Measurements from ENCODE around the gene DNMT3A.

The DNMT3A gene

DNA sequence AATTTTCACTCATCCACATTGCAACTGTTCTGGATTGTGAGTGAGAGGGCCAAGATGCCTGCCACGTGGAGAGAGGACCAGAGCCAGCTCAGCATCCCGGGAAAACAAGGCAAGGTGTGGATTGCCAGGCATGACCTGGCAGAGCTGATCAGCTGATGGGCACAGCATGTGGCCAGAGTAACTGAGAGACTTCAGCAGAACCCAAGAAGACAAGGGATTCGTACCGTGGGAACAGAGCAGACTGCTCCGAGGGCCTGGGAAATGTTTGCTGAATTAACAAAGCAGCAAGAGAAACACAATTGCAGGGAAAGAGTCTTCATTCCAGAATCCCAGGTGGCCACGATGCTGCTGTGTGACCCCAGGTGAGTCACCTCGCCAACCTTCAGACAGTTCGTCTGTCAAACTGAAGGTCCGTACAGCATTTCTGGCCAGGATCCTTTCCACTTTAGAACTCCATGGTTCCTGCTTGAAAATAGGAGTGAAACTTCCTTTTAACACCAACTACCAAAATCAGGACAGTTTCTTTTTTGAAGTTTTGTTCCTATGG is 147.1 kb downstream of the DNMT3A start:
- Histone ChIP-seq H3K9me3 (ENCODE audit: low read depth, low read length) (no peaks in the 10 kb centered on the region), H3K27ac (no peak overlapping the region), H3K4me3 (no peak overlapping the region), H3K9ac (ENCODE audit: insufficient read length) (no peak overlapping the region), H3K36me3 (ENCODE audit: insufficient read depth, low read length) (no peaks in the 10 kb centered on the region)
- DNase-seq (ENCODE audit: low read depth, low spot score): no peak
- TF ChIP-seq POLR2AphosphoS5 (IDR thresholded peaks at IDR 0.05; ENCODE audit: borderline replicate concordance, low read depth, low read length): no peak
- no peak for TF ChIP-seq FOXP2 (optimal IDR thresholded peaks at IDR 0.05; ENCODE audit: control extremely low read depth, extremely low read length, insufficient read depth)
- TF ChIP-seq EZH2 (IDR thresholded peaks at IDR 0.05): no peak

DNA sequence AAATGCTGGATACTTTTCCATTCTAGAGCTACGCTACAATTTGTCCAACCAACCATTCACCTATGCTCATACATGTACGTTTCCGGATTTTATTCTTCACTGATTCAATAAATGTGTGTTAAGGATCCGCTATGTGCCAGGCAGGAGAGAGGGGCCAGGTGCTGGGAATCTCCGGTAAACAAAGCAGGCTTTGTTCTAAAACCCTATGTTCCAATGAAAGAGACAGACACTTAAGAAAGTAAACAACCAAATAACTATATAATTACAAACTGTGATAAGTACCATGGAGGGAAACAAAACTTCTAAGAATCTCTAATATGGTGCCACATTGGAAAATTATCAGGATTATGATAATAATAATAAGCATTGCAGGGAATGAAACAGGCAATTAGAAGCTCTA is 151.2 kb downstream of the DNMT3A start:
- Histone ChIP-seq H3K9ac (ENCODE audit: insufficient read length) (no peak overlapping the region), H3K36me3 (ENCODE audit: insufficient read depth, low read length) (no peaks in the 10 kb centered on the region), H3K9me3 (ENCODE audit: low read depth, low read length) (no peaks in the 10 kb centered on the region), H3K27ac (no peak overlapping the region), H3K4me3 (no peak overlapping the region)
- DNase-seq (ENCODE audit: low read depth, low spot score): no peak
- TF ChIP-seq FOXP2 (optimal IDR thresholded peaks at IDR 0.05; ENCODE audit: control extremely low read depth, extremely low read length, insufficient read depth): no peak

DNA sequence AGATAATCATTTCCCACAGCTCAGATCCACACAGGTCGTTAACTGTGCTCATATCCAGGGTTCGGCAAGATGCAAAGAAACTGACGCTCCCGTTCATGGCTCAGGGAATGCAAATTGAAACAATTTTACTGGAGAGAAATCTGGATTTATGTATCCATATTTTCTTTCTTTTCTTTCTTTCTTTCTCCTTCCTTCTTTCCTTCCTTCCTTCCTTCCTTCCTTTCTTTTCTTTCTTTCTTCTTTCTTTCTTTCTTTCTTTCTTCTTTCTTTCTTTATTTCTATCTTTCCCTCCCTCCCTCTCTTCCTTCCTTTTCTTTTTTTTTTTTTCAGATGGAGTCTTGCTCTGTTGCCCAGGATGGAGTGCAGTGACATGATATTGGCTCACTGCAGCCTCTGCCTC is 153.3 kb downstream of the DNMT3A start:
- H3K27ac ChIP-seq: no peak overlapping the region
- TF ChIP-seq EZH2 (IDR thresholded peaks at IDR 0.05) (no peak), FOXP2 (optimal IDR thresholded peaks at IDR 0.05; ENCODE audit: control extremely low read depth, extremely low read length, insufficient read depth) (no peak), POLR2AphosphoS5 (IDR thresholded peaks at IDR 0.05; ENCODE audit: borderline replicate concordance, low read depth, low read length) (no peak)
- no peak for DNase-seq (ENCODE audit: low read depth, low spot score)
- H3K9me3 ChIP-seq (ENCODE audit: low read depth, low read length): no peaks in the 10 kb centered on the region
- H3K4me3 ChIP-seq: no peak overlapping the region
- no peaks in the 10 kb centered on the region for H3K36me3 ChIP-seq (ENCODE audit: insufficient read depth, low read length)
- no peak overlapping the region for H3K9ac ChIP-seq (ENCODE audit: insufficient read length)

DNA sequence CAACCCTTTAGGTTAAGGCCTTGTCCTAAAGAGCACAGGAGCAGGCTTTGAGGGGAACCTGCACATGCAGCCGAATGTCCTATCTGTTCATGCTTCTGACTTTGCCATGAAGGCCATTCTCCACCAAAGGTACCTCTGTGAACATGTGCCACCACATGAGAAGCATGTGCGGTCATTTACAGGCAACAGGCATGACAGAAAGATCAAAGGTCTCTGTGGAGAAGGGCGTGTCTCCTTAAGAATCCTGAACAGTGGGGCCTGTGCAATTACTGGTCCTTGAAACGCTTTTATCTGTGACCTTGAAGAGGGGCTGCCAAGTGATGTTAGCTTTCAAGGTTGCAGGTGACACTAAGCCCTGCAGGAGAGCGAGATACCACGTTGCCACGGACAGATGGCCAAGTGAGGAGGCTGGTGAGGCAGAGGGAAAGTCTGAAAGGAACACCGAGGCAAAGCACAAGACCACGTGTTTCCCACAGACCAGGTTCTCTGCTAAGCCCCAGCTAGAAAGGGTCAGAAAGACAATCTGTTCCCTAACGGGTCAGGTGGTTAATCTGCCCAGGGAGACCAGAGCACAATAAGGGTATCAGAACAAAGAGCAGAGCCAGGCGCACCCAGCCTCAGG is 153.9 kb downstream of the DNMT3A start:
- no peak for TF ChIP-seq EZH2 (IDR thresholded peaks at IDR 0.05)
- TF ChIP-seq POLR2AphosphoS5 (IDR thresholded peaks at IDR 0.05; ENCODE audit: borderline replicate concordance, low read depth, low read length): no peak
- no peak for TF ChIP-seq FOXP2 (optimal IDR thresholded peaks at IDR 0.05; ENCODE audit: control extremely low read depth, extremely low read length, insufficient read depth)
- DNase-seq (ENCODE audit: low read depth, low spot score): no peak
- Histone ChIP-seq H3K36me3 (ENCODE audit: insufficient read depth, low read length) (no peaks in the 10 kb centered on the region), H3K9me3 (ENCODE audit: low read depth, low read length) (no peaks in the 10 kb centered on the region), H3K4me3 (no peak overlapping the region), H3K27ac (no peak overlapping the region), H3K9ac (ENCODE audit: insufficient read length) (no peak overlapping the region)

DNA sequence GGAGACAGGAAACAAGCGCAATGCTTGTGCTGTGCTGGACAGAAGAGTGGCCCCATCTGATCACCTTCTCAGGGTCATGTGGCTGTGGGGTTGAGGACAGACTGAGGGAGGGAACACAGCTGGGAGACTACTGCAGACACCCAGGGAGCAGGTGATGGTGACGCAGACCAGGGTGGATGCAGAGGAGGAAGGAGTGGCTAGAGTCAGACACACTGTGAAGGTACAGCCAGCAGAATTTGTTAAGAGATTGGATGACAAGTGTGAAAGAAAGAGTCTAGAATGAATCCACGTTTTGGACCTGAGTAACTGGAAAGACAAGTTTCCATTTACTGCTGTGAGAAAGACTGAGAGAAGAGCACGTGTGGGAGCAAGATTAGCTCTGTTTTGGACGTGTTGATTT is 157.5 kb downstream of the DNMT3A start:
- Histone ChIP-seq H3K27ac (no peak overlapping the region), H3K9me3 (ENCODE audit: low read depth, low read length) (no peaks in the 10 kb centered on the region), H3K4me3 (no peak overlapping the region), H3K9ac (ENCODE audit: insufficient read length) (no peak overlapping the region), H3K36me3 (ENCODE audit: insufficient read depth, low read length) (no peaks in the 10 kb centered on the region)
- no peak for TF ChIP-seq FOXP2 (optimal IDR thresholded peaks at IDR 0.05; ENCODE audit: control extremely low read depth, extremely low read length, insufficient read depth)
- TF ChIP-seq EZH2 (IDR thresholded peaks at IDR 0.05): no peak
- TF ChIP-seq POLR2AphosphoS5 (IDR thresholded peaks at IDR 0.05; ENCODE audit: borderline replicate concordance, low read depth, low read length): no peak
- no peak for DNase-seq (ENCODE audit: low read depth, low spot score)

DNA sequence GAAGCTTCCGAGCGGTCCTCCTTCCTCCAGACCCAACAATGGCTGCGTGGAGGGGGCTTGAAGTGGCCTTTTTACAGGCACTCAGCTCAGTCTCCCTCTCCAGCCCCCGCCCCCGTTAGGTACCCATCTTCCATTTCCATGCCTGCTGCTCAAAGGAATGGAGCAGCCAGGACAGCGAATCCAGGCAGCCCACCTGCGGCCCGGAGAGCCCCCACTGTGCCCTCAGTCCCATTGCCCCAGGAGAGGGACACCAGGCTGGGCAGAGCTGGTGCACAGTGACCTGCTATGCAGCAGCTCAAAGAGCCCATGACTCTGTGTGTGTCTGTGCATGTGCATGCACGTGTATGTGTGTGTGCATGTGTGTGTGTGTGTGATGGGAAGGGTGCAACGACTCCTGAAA is 162.7 kb downstream of the DNMT3A start:
- Histone ChIP-seq H3K4me3 (no peak overlapping the region), H3K27ac (no peak overlapping the region), H3K9ac (ENCODE audit: insufficient read length) (no peak overlapping the region)

More for the DNA sequence above, 162.7 kb downstream of the DNMT3A start:
- no peak for DNase-seq (ENCODE audit: low read depth, low spot score)
- TF ChIP-seq EZH2 (IDR thresholded peaks at IDR 0.05) (no peak), FOXP2 (optimal IDR thresholded peaks at IDR 0.05; ENCODE audit: control extremely low read depth, extremely low read length, insufficient read depth) (no peak), POLR2AphosphoS5 (IDR thresholded peaks at IDR 0.05; ENCODE audit: borderline replicate concordance, low read depth, low read length) (no peak)
- Histone ChIP-seq H3K36me3 (ENCODE audit: insufficient read depth, low read length) (no peaks in the 10 kb centered on the region), H3K9me3 (ENCODE audit: low read depth, low read length) (no peaks in the 10 kb centered on the region)
